NCI-H2196 treated with DMSO at 0.1 percent for 48 hours (cell line): ENCODE results near the gene TTC28.
"Not testable (repeated sequence)": the region's sequence is repeated elsewhere in the genome, so short reads cannot be mapped to it uniquely, and the experiment has no call there.

Experiments
- DNase-seq: peaks from one replicate; lab custom pipeline; 2025; ENCODE audit not compliant: unreplicated experiment; lab: John Stamatoyannopoulos, UW

Gene TTC28

DNA sequence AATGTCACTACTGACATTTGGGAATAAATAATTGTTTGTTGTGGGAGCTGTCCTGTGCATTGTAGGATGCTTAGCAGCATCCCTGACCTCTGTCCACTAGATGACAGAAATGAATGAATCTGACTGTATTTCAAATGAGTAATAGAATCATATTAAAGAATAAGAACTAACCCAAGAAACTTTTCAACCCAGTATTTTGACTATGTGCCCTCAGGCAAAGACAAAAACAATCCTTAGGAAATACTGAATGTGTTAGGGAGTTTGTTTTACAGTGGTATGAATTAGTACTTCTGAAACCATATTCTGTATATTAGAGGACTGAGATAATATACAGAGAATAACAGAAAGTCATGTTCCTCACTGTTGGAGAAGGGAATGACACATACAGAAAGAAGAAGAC is 439.7 kb downstream of the TTC28 start:
- no peak for DNase-seq

DNA sequence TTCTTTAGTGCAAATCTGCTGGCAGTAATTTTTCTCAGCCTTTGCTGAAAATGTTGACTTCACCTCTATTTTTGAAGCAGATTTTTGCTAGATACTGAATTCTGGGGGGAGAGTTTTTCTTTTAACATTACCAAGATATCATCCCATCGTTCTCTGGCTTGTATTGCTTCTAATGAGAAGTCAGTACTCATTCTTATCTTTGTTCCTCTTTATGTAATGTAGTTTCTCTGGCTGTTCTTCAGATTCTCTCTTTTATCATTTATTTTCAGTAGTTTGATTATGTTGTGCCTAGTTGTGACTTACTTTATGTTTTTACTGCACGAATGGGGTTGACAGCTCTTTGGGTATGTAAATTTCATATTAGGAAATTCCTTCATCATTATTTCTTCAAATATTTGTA is 441.9 kb downstream of the TTC28 start:
- DNase-seq: no peak

DNA sequence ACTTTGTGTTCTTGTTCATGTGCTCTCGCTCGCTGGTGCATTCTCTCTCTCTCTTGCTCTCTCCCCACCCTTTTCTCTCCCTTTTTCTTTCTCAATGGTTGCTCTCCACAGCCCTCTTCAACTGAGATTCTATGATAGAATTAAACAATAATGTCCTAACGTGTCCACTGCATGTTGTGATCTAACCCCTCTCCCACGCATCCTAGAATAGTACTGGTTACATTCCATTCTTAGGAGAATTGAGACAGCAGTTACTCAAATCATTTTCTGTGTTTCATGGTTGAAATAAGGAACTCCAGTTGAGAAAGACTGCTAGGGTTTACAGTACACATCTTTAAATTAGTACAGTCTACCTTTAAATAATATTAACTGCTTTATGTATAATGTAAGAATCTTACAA is 442.5 kb downstream of the TTC28 start:
- no peak for DNase-seq

DNA sequence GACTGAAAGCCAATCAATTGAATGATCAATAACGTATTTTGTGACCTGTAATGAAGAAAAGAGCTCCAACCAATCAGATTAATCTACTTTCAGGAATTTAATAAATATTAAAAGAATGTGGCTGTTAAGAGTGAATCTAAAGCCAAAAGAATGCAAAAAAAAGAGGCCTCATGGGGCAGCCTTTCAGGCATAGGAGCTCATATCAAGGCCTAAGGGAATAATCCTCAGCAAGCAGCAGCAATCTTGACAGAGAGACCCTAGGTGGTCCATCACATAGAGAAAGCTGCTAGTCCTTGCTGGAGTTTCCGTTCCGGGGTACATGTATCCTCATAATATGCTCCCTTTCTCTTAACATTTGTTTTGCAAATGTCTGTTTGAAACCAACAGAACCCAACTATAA is 447.4 kb downstream of the TTC28 start:
- no peak for DNase-seq

DNA sequence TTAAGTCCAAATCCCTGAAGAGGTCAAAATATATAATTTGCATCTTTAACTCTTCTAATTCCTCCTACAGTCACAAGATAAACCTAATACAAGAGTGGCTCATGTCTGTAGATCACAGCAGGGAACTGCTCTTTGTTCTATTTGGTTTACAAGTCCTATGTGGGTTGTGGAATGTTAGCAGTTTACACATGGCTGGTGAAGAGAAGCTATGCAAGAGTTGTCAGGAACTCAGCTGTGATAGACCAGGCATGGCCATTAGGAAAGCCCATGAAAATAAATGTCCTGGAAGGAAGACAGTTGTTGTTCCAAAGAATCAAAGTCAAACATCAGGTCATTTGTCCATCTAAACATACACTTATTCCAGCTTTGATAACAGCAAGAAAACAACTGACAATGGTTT is 448.2 kb downstream of the TTC28 start:
- DNase-seq: no peak

DNA sequence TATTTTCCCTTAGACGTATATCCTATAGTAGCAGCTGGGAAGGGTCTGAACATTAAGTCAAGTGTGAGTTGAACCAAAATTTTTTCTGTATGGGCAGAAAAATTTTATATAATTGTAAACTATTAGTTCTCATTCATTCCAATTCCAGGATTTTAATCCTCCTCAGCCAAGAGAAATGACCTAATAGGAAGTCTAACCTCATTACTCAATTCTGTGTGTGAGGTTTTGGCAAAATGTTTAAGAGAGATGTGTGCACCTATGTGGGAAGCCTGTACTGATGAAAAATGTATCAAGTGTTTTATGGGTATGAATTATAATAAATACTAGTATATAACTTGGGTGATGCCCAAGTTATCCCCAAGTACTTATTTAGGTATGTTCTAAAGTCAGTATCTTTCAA is 449.0 kb downstream of the TTC28 start:
- no peak for DNase-seq

DNA sequence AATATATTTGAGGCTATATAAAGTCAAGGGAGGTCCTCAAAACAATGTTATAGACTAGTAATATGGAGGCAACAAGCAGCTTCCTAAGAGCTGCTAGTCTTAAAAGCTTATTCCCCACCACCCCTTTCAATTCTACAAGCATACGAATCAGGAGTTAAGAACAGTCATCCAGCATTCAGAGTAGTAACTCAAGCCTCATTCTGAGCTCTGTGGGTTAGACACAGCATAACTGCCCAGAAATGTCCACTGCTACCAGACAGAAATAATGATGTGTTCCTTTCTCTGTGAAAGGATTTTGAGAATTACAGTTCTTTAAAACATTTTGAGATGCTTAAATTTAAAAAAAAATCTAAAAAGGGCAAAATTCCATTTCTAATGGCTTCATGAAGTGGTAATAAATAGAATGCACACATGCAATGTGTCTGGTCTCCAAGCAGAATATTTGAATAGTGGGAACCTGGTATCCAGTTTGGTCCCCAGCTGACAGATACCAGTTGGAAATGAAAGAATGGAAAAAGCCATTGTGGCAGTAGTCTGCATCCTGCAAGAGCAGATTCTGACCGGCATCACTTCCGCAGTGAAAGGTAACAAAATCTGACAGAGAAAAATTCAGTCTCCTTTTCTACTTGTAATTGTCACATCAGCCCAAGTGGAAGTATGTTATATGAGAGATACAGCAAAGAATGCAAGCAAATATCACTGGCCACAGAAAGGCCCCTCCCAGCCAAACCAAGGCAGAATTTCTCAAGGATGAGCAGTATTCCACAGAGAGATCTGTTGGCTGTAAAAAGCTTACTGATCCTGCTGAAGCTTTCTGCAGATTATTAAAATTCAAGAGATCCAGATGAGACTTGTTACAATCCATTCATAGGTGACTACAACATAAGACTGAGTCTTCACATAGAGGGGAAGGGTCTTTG is 449.8 kb downstream of the TTC28 start:
- no peak for DNase-seq

DNA sequence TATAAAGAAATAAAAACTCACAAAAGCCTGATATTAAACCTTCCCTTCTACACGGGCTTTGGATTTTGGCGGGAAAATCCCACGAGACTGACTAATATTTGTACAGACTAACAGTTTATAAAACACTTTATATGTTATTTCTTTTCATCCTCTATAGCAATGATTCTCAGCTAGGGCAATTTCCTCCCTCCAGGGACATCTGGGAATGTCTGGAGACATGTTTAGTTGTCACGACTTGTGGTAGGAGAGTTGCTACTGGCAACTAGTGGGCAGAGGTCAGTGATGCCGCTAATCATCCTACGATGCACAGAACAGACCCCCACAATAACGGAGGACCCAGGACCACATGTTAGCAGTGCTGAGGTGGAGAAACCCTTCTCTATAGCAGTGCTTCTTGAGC is 455.8 kb downstream of the TTC28 start:
- DNase-seq: no peak

DNA sequence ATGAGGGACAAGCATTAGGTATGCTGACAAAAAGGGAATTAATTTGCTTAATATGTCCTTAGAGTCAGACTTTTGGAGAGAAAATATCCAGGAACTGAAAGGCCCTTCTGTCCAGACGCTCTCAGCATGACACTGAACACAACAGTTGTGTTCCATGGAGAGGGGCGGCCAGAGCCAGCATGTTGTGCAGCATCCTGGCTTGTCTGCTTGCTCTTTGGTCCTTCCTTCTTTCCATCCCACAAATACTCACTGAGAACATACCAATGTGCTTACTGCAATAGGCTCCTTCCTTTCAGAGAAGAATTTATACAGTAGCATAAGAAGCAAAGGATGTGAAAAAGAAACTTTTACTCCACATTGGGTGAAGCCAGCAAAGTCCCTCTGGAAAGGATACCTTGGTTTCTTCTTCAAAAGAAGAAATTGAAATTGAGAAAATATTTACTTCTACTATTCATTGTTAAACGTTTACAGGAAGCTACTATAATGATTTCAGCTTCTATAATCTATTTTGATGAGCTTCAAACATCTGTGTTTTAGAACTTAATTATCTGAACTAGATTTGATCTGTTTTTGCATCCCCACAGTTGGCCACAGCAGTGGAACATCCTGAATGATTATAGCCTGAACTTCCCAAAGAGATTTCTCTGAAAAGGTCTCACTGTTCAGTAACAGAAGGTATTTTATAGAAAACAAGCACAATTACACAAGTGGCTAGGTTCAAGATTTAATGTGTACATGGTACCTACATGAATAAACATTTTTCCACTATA is 456.5 kb downstream of the TTC28 start:
- no peak for DNase-seq

DNA sequence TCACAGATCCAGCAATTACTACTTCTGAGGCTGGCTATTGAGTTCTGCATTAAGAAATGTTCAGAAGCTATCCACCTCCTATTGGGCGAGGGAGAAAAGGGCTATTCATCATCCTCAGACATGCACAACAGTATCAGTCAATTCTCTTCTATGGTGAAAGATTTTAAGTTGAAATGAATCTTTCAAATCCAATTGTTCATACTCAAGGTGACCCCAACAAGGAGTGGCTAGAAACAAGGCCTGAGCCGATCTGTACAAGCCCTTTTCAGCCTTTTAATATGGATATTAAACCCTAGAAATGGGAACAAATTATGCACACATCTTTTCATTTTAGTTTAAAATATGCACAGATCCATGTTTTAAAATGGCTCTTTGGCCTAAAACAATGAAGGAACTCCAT is 457.1 kb downstream of the TTC28 start:
- no peak for DNase-seq

DNA sequence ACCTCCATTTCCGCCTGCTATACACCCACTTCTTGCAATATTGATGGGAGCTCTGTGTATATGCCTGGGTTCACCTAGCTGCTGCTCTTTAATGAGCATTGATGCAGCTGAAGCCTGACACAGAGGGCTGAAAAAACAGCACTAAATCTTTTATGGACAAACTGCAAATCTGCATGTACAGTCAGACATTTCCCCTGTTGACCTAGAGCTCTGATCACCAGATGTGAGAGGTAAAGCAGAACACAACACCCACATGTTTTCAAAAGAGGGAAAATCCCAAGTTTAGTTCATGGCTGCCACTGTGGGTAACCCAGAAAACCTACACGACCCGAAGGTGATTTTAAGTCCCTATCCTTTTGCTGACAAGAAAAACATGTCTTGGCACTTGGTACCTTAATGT is 457.6 kb downstream of the TTC28 start:
- no peak for DNase-seq

DNA sequence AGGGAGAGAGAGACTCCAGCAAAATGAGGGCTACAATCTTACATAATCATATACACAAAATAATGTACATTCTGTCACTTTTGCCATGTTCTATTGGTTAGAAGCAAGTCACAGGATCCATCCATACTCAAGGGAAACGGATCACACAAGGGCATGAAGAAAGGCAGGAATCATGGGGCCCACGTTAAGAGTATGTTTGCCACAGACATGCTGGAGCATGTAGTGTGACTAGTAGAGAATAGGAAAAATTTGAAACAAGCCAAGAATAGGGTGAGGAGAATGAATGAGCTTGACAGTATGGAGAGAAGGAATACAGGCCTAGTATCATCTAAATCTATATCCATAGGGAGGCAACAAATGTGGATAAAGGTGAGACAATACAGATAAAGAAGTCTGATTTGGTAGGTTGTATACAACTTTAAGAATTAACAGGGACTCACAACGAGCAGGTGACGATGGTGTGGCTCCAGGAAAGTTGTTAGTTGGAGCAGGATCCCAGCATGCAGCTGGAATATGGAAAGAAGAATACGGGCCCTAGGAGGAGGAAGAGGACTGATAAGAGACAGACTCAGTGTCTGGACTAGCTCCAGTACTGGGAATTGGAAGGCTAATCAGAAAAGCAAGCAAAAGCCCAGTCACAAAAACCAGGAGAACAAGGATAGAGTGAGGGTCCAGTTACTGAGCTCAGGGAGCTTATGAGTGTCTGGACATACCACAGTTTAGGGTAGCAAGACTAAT is 458.8 kb downstream of the TTC28 start:
- DNase-seq: no peak

DNA sequence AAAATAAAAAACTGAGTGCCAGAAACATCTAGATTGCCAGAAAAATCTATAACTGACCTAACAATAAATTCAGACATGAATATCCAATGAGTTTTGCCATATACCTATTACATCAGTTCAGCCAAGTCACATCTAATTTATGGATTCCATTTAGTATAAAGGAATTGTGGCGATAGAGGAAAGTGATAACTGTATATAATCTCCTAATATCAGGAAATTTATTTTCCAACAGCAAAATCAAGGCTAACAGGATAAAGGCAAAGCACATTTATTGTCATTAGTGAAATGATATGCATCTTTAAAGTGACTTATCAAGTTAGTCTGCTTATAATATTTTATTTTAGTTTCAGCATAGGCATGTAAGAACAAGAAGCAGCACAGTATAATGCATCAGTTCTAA is 462.4 kb downstream of the TTC28 start:
- no peak for DNase-seq

DNA sequence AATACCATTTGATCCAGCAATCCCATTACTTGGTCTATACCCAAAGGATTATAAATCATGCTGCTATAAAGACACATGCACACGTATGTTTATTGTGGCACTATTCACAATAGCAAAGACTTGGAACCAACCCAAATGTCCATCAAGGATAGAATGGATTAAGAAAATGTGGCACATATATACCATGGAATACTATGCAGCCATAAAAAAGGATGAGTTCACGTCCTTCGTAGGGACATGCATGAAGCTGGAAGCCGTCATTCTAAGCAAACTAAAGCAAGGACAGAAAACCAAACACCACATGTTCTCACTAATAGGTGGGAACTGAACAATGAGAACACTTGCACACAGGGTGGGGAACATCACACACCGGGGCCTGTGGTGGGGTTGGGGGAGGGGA is 464.9 kb downstream of the TTC28 start:
- DNase-seq: not testable (repeated sequence)

DNA sequence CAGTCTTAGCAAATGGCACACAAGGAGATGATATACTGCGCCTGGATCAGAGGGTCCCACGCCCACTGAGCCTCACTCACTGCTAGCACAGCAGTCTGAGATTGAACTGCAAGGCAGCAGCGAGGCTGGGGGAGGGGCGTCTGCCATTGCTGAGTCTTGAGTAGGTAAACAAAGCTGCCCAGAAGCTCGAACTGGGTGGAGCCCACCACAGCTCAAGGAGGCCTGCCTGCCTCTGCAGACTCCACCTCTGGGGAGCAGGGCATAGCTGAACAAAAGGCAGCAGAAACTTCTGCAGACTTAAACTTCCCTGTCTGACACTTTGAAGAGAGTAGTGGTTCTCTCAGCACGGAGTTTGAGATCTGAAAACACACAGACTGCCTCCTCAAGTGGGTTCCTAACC is 470.2 kb downstream of the TTC28 start:
- not testable (repeated sequence) for DNase-seq

DNA sequence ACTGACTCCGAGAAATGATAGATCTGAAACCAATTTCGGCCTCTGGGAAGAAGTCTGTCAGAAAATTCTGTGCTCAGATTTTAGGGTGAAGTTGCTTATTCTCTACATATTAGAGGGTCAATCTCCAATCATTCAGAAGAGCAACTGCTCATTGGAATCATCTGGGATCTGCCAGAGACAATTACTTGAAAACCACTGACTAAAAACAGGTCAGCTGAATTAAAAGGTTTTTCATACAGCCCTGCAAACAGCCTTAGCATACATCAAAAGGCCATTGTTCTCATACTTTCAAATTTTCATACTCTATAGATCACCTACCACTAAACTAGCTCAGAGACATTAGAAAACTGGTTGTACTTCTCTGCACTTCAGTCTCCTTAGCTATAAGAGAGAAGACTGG is 470.9 kb downstream of the TTC28 start:
- no peak for DNase-seq

DNA sequence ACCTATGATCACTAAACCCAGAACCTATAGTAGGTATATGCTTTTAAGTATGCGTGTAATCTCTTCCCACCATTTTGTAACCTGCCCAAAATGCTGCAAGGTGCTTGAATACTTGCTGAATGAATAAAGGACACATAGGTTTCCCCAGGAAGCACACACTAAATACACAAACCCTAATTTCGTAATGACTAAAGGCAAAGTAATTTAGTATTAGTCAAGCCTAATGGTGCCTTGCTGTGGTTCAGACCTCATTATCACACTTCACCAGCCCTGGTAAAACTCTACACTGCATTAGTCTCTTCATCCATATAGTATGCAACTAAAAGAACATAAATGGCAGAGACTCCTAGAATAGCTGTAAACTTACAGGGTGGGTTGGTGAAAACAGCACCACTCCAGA is 471.6 kb downstream of the TTC28 start:
- DNase-seq: no peak

DNA sequence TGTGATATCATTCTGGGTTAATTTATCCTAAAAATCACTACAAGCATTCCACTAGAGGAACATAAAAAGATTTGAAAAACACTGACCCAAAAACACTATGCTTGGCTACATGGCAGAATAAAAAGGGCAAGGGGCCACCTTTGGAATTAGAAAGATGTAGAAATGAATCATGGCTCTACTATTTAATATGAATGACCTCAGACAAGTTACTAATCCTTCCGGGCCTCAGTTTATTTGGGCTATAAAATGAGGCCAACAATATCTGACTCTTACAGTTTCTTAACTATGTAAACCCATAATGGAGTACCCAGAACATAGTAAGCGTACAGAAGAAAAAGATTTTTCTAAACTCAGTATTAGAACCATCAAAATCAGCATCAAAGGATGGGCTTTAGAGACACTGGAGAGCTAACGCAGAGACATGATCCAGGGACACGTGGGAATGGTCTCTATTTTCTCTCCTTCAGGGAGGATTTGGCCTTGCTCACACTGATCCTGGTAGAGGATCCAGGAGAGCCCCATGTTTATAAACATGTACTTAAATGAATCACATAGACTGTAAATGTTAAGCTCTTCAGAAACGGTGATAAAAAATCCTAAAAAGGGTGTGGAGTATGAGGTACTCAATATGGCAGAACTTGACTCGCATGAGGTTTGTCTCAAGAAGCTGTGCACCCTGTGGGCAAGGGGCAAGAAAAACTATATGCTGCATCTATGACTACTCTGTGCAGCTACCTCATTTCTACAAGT is 472.2 kb downstream of the TTC28 start:
- no peak for DNase-seq

DNA sequence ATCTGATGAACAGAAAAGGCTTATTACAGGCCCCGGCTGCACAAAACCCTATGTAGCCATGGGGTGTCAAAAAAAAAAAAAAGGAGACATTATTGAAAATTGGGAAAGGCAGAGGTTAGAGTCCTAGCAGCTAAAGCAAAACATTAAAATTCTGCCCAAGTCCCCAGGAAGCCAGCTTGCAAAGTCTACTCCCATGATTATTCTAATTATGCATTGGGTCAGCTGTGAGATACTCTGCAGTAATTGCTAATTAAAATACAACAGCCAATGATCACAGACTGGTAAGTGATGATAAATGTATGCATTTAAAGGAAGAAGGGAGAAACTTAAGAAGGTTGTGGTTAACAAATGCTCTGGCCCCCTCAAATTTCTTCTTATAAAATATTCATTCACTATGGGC is 473.7 kb downstream of the TTC28 start:
- DNase-seq: no peak

DNA sequence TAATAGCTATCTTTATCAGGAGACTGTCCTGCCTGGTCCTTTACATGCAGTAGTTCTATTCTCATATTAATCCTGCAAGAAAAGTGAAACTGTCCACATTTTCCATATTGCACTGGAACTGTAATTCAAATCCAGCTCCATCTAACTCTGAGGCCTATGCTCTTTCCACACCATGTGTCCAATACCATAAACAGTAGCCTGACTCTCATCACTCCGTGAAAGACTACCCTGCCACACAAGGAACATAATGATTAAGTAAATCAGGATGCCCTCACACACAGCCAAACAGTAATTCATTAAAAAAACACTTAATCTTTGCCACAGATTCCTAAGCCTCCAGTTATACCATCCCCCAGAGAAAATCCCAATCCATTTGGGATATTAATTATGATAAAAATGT is 475.3 kb downstream of the TTC28 start:
- DNase-seq: no peak

DNA sequence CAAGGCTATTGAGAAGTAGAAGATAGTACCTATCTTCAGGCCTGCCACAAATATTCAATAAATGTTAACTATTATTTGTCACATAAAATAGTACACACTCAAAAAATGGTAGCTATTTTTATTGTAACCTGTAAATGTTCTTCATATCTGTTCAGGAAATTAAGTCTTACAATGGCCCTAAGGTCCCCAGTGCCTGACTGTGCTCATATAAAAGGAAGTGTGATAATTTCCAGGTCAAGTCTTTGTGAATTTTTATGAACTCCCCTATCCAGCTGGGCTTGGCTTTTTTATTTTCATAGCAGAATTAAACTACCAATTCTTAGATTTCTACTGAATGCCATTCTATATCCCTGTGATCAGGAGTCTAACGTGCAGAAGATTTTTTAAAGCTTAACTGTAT is 476.4 kb downstream of the TTC28 start:
- DNase-seq: no peak
